NCI-H524 treated with DMSO at 0.1 percent for 48 hours (cell line): ENCODE data around the gene CCR3.
"Not testable (repeated sequence)": the region's sequence is repeated elsewhere in the genome, so short reads cannot be mapped to it uniquely, and the experiment has no call there.

ENCODE experiments used
- DNase-seq: peaks from one replicate; lab custom pipeline; 2025; lab: John Stamatoyannopoulos, UW

The CCR3 gene

GRCh38 chr3:46242120-46242519, at the start of gene CCR3:
TSS of gene CCR3 (plus strand) at chr3:46242460. CDS start at chr3:46265159, 22,699 bp downstream.
- no peak for DNase-seq

- DNase-seq: no peak
Observed at GRCh38 chr3:46192939-46193338, 49.3 kb upstream of the CCR3 start.

- DNase-seq: no peak
Observed at GRCh38 chr3:46193436-46193835, 48.8 kb upstream of the CCR3 start.

GRCh38 chr3:46194868-46195553, 47.2 kb upstream of the CCR3 start:
- no peak for DNase-seq

GRCh38 chr3:46196261-46196957, 45.9 kb upstream of the CCR3 start:
- DNase-seq: no peak

- no peak for DNase-seq
Observed at GRCh38 chr3:46200211-46200610, 42.0 kb upstream of the CCR3 start.

GRCh38 chr3:46200790-46201189, 41.5 kb upstream of the CCR3 start:
- DNase-seq: no peak

- no peak for DNase-seq
Observed at GRCh38 chr3:46202535-46202934, 39.7 kb upstream of the CCR3 start.

GRCh38 chr3:46203681-46204080, 38.6 kb upstream of the CCR3 start:
- no peak for DNase-seq

- DNase-seq: no peak
Observed at GRCh38 chr3:46205286-46205960, 36.8 kb upstream of the CCR3 start.

GRCh38 chr3:46206282-46207015, 35.8 kb upstream of the CCR3 start:
- DNase-seq: no peak

- DNase-seq: not testable (repeated sequence)
Observed at GRCh38 chr3:46207514-46207913, 34.7 kb upstream of the CCR3 start.

- no peak for DNase-seq
Observed at GRCh38 chr3:46208167-46208704, 34.0 kb upstream of the CCR3 start, which contains the start of gene CCR1. TSS of gene CCR1 (minus strand) at chr3:46208313. CDS start at chr3:46204313, 4,000 bp downstream.

GRCh38 chr3:46209053-46209452, 33.2 kb upstream of the CCR3 start:
- DNase-seq: no peak

GRCh38 chr3:46209746-46210470, 32.4 kb upstream of the CCR3 start:
- DNase-seq: no peak

- no peak for DNase-seq
Observed at GRCh38 chr3:46212101-46212500, 30.2 kb upstream of the CCR3 start.

GRCh38 chr3:46213201-46213600, 29.1 kb upstream of the CCR3 start:
- no peak for DNase-seq

GRCh38 chr3:46214751-46215352, 27.4 kb upstream of the CCR3 start:
- no peak for DNase-seq

GRCh38 chr3:46215810-46216414, 26.3 kb upstream of the CCR3 start:
- DNase-seq: no peak

- no peak for DNase-seq
Observed at GRCh38 chr3:46218196-46218709, 24.0 kb upstream of the CCR3 start.
